ENCODE data around the gene TBX2.
"Not testable (repeated sequence)": the region's sequence is repeated elsewhere in the genome, so short reads cannot be mapped to it uniquely, and the experiment has no call there.

The TBX2 gene

GRCh38 chr17:61399131-61400065, at the start of gene TBX2:
Gene TBX2, plus strand, starts transcription at chr17:61399843. Its CDS starts 334 bp downstream, at chr17:61400177.
- no peak for DNase-seq

- no peak for DNase-seq
These were observed 47.8 kb upstream of the TBX2 start for GRCh38 chr17:61351745-61352407.

GRCh38 chr17:61352408-61352770, 47.3 kb upstream of the TBX2 start:
- DNase-seq, result no peak

GRCh38 chr17:61352781-61353491, 46.7 kb upstream of the TBX2 start:
- no peak for DNase-seq

GRCh38 chr17:61353615-61354014, 46.0 kb upstream of the TBX2 start:
- no peak for DNase-seq

GRCh38 chr17:61354895-61355874, 44.5 kb upstream of the TBX2 start:
- no peak for DNase-seq

- not testable (repeated sequence) for DNase-seq
These were observed 42.6 kb upstream of the TBX2 start for GRCh38 chr17:61357061-61357460.

- not testable (repeated sequence) for DNase-seq
These were observed 40.1 kb upstream of the TBX2 start for GRCh38 chr17:61359513-61359912.

GRCh38 chr17:61360318-61360943, 39.2 kb upstream of the TBX2 start:
- no peak for DNase-seq

GRCh38 chr17:61361084-61361483, 38.6 kb upstream of the TBX2 start:
- DNase-seq, result no peak

- DNase-seq, result no peak
These were observed 37.2 kb upstream of the TBX2 start for GRCh38 chr17:61362396-61362795.

GRCh38 chr17:61362852-61363600, 36.6 kb upstream of the TBX2 start:
- no peak for DNase-seq

GRCh38 chr17:61363601-61364462, 35.8 kb upstream of the TBX2 start:
- DNase-seq, result no peak

GRCh38 chr17:61364463-61364846, 35.2 kb upstream of the TBX2 start:
- no peak for DNase-seq

GRCh38 chr17:61366076-61366714, 33.4 kb upstream of the TBX2 start:
- no peak for DNase-seq

- no peak for DNase-seq
These were observed 32.8 kb upstream of the TBX2 start for GRCh38 chr17:61366715-61367413.

- no peak for DNase-seq
These were observed 31.4 kb upstream of the TBX2 start for GRCh38 chr17:61368049-61368831.

Data from SHP77 (cell line).